HG02678 (cell line): ENCODE data around the gene CYBA.
A peak's percentile ranks its signal among the peaks of the same experiment; 100 is the strongest.

Source experiments
- ATAC-seq: cut with Tn5 transposase; IDR thresholded peaks from one replicate; pipeline ENCODE4 v1.9.1; 2021; ENCODE audit warnings: mild to moderate bottlenecking, moderate library complexity; ENCODE audit not compliant: unreplicated experiment

The CYBA gene

DNA sequence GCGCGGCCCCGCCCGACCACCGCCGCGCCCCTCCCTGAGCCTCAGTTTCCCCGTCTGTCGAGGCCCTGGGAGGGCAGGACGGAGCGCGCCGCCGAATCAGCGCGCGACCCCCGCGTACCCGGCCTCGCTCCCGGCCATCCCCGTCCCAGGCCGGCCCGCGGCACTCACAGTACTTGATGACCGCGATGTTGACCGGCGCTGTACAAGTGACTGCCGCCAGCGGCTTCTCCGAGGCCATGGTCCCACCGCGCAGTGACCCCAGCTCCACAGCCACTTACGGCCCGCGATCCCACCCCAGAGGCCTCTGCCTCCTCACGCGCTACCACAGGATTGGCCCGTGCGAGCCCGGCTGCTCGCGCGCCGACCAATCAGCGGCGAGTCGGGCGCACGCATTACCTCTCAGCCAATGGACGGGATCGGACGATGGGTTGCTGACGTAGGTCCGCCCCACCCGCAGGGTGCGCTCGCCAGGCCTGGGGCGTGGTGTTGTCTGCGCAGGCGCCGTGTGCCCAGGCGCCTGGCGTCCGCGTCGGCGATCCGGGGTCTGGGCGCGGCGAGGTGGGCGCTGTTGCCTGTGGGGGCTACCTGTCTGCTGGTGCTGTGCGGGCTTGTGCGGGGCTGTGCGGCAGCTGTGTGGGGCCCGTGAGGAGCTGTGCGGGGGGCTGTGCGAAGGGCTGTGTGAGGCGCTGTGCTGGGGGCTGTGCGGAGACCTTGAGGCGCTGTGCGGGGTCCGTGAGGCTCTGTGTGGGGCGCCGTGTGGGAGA is 12.2 kb upstream of the CYBA start, which contains the start of gene MVD:
Gene MVD (minus strand): TSS at position 249 of the 764 bp plus-strand sequence. CDS start 11 bp downstream, at position 238.
- ATAC-seq: peak; percentile 97

DNA sequence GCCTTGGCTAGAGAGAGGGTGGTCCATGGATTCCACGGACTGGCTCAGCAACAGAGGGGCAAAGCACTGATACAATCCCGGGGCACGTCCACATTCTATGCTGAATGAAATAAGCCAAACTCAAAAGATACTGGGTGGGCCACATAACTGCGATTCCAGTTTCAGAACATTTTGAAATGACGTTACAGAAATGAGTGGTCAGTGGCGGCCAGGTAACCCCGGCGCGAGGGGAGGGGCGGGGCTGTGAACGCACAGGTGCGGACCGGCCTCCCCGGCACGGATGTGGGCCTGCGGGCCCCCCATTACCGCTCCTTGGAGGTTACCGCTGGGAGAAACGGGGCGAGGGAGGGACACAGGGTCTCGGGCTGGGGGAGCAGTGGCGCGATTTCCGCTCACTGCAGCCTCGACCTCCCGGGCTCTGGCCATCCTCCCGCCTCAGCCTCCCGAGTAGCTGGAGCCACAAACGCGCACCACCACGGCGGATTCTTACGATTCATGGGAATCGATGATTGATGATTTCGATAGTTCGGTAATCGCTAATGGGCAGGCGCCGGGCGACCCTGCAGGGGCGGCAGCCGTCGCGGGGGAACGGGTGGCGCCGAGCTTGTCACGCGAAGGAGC is 11.5 kb upstream of the CYBA start:
- ATAC-seq: no peak

DNA sequence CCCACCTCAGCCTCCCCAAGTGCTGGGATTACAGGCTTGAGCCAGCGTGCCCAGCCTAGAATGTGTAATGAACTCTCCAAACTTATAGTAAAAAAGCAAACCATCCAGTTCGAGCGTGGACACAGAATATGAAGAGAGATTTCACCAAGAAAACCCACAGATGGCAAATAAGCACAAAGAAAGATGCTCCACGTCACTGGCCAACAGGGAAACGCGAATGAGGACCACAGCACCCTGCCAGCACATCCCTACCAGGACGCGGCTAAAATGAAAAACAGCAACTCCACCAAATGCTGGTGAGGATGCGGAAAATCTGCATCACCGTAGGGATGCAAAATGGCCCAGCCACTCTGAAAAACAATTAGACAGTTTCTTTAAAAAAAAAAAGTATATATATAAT is 10.6 kb upstream of the CYBA start:
- ATAC-seq: no peak

DNA sequence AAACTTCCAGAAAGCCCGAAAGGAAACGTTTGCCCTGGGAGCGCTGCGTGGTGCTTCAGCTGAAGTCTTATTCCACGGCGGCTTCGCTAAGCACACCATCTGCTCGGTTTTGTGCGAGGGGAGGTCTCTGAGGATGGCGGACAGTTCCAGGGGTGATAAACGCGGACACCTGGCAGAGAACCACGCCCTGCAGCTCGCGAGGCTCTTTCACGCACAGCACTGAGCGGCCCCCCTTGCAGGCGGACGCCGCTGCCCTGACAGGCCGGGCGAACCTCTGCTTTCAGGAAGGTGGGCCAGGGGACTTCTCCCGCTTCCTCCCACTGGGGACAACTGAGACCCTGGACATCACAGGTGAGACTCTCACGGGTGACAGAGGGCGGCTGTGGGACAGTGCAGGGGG is 8.3 kb upstream of the CYBA start:
- no peak for ATAC-seq

GRCh38 chr16:88658714-88659113 is 7.9 kb upstream of the CYBA start:
- ATAC-seq: no peak

- no peak for ATAC-seq
Measured at GRCh38 chr16:88657371-88657770, 6.5 kb upstream of the CYBA start.

GRCh38 chr16:88656291-88656980 is 5.6 kb upstream of the CYBA start:
- ATAC-seq: no peak

- ATAC-seq: no peak
Measured at GRCh38 chr16:88655733-88656281, 5.0 kb upstream of the CYBA start.

- ATAC-seq: no peak
Measured at GRCh38 chr16:88655053-88655732, 4.3 kb upstream of the CYBA start.

DNA sequence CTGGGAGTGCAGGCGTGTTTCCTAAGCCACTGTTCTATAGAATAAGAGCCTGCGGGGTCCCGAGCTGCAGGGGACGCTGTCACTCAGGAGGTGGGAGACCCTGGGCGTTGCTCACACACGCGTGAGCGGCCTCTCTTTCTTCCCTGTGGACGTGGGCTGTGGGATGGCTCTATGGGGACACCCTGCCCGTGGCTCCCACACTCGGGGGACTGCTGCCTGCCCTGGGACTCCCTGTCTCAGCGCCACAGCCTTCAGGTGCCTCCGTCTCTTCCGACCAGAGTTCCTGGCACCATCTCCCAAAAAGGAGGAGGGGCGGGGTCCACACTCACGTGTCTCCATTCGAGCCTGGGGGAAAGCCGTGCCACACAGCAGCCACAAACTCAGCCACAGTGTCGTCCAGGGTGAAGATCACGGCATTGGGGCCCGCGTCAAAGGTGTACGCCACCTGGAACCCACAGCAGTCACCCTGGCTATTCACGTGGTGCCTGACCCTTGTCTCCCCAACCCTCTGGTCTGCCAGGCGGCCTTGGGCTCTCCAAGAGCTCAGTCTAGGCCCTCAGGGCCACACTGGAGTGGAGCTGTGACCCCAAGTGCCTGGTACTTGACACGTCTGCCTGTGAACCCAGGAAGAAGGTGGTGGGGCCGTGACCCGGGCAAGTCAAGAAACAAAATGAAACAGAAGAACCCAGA is 3.7 kb upstream of the CYBA start:
- no peak for ATAC-seq

GRCh38 chr16:88653596-88654362 is 2.9 kb upstream of the CYBA start:
- ATAC-seq: no peak

GRCh38 chr16:88653101-88653500 is 2.2 kb upstream of the CYBA start:
- ATAC-seq: no peak

DNA sequence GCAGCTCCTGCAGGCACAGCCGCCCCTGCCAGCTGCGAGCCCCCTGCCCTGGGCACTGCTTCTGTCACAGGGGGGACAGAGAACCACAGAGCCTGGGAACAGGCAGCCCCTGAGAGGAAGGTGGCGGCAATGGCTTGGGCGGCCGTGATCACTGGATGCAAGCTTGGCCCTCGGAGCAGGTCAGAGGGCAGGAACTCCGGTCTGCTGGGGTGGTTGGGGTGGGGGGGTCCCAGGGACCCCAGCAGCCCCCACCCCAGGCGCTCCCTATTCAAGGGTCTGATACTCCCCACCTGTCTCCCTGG is 1.9 kb upstream of the CYBA start:
- ATAC-seq: no peak

GRCh38 chr16:88651989-88652761 is 1.3 kb upstream of the CYBA start:
- ATAC-seq: no peak

GRCh38 chr16:88651276-88651988 is 579 bp upstream of the CYBA start:
- peak; percentile 72 for ATAC-seq

- ATAC-seq: peak; percentile 18
Measured at GRCh38 chr16:88649924-88650748, 717 bp downstream of the CYBA start.

- ATAC-seq: no peak
Measured at GRCh38 chr16:88649195-88649923, 1.5 kb downstream of the CYBA start.
